ENCODE results near the gene CGB5.

The CGB5 gene

GRCh38 chr19:49085868-49086232, 42.2 kb downstream of the CGB5 start:
- Mint-ChIP-seq H3K4me1 (peaks cover 49% of the 10 kb centered on the region), H3K4me3 (peak overlapping the region; percentile 98 to 99), H3K27me3 (no peaks in the 10 kb centered on the region), H3K9me3 (no peaks in the 10 kb centered on the region), H3K27ac (peak overlapping the region; percentile 97 to 100)
- ATAC-seq: no peak
- DNase-seq: no peak

GRCh38 chr19:49086296-49086695, 42.6 kb downstream of the CGB5 start:
- DNase-seq: no peak
- Mint-ChIP-seq H3K4me1 (peaks cover 54% of the 10 kb centered on the region), H3K4me3 (peak overlapping the region; percentile 98 to 99), H3K27ac (peak overlapping the region; percentile 97 to 100), H3K27me3 (no peaks in the 10 kb centered on the region), H3K9me3 (no peaks in the 10 kb centered on the region)
- no peak for ATAC-seq

- H3K4me3 Mint-ChIP-seq: no peak overlapping the region
- peak overlapping the region; percentile 38 to 78 for H3K27ac Mint-ChIP-seq
- ATAC-seq (peak; percentile 52), DNase-seq (no peak)
- peaks cover 53% of the 10 kb centered on the region for H3K4me1 Mint-ChIP-seq
- no peaks in the 10 kb centered on the region for H3K27me3 Mint-ChIP-seq
- no peaks in the 10 kb centered on the region for H3K9me3 Mint-ChIP-seq
Measured at GRCh38 chr19:49091391-49092038, 47.9 kb downstream of the CGB5 start.

GRCh38 chr19:49092686-49093085, 49.0 kb downstream of the CGB5 start:
- DNase-seq (no peak), ATAC-seq (no peak)
- Mint-ChIP-seq H3K9me3 (no peaks in the 10 kb centered on the region), H3K4me1 (peaks cover 42% of the 10 kb centered on the region), H3K27ac (peak overlapping the region in 1 of 2 donors; percentile 54), H3K27me3 (no peaks in the 10 kb centered on the region), H3K4me3 (no peak overlapping the region)
